CD8-positive, alpha-beta memory T cell (primary cell): ENCODE results near the gene UST. TPM values are rescaled to one million over a fixed set of nuclear protein-coding genes. Genes with fewer than 3 reads are reported as not detected.

Experiments used
- CTCF ChIA-PET: fragments of 350-600 bp; sonication (Branson Sonifier 250); formaldehyde crosslinking; loops from one replicate; lab custom pipeline; 2021; ENCODE audit warnings: antibody characterized with exemption; lab: Charles Lee
- POLR2A ChIA-PET: fragments of 350-600 bp; sonication (Branson Sonifier 250); formaldehyde crosslinking; loops from one replicate; lab custom pipeline; 2021; ENCODE audit warnings: antibody characterized with exemption; lab: Charles Lee
- DNase-seq, 5 donors: peaks; one replicate each; pipeline versions ENCODE4 v3.0.0 to v3.0.0-alpha.2; 2020 to 2022; ENCODE audit warnings: mixed read lengths in 1 of 5
- H3K27ac ChIP-seq: one replicate; pipeline ENCODE4 v1.7.0; 2013; ENCODE audit warnings: low read depth, mild to moderate bottlenecking, low read length, moderate library complexity
- H3K27me3 ChIP-seq: 2 replicates; pipeline ENCODE4 v1.7.0; 2013; ENCODE audit warnings: low read length, mild to moderate bottlenecking; ENCODE audit not compliant: insufficient read depth, poor library complexity, severe bottlenecking
- H3K36me3 ChIP-seq: 2 replicates; pipeline ENCODE4 v1.7.0; 2013; ENCODE audit warnings: mild to moderate bottlenecking, low read length, moderate library complexity; ENCODE audit not compliant: insufficient read depth
- H3K4me1 ChIP-seq: 2 replicates; pipeline ENCODE4 v1.7.0; 2013; ENCODE audit warnings: mild to moderate bottlenecking, low read length, moderate library complexity; ENCODE audit not compliant: insufficient read depth
- H3K4me3 ChIP-seq: 2 replicates; pipeline ENCODE4 v1.7.0; 2013; ENCODE audit warnings: mild to moderate bottlenecking, low read length
- H3K9me3 ChIP-seq: 2 replicates; pipeline ENCODE4 v1.7.0; 2013; ENCODE audit warnings: mild to moderate bottlenecking, low read length
- H3K27ac Mint-ChIP-seq, 8 donors: one replicate each; pipeline ENCODE4 v1.8.0; 2020 to 2021; ENCODE audit warnings: mixed read lengths in 8 of 8, mild to moderate bottlenecking in 6 of 8, inconsistent platforms in 3 of 8, moderate library complexity in 3 of 8
- H3K27me3 Mint-ChIP-seq, 2 donors: one replicate each; pipeline ENCODE4 v1.8.0; 2020 to 2021; ENCODE audit warnings: mixed read lengths in 2 of 2, mild to moderate bottlenecking in 1 of 2, moderate library complexity in 1 of 2
- H3K36me3 Mint-ChIP-seq, 3 donors: one replicate each; pipeline ENCODE4 v1.8.0; 2020 to 2021; ENCODE audit warnings: mixed read lengths in 3 of 3, inconsistent platforms in 1 of 3, mild to moderate bottlenecking in 1 of 3
- H3K4me1 Mint-ChIP-seq, 3 donors: one replicate each; pipeline ENCODE4 v1.8.0; 2020 to 2021; ENCODE audit warnings: mixed read lengths in 3 of 3, inconsistent platforms in 1 of 3, mild to moderate bottlenecking in 1 of 3
- H3K4me3 Mint-ChIP-seq, 7 donors: one replicate each; pipeline ENCODE4 v1.8.0; 2020 to 2021; ENCODE audit warnings: mixed read lengths in 7 of 7, mild to moderate bottlenecking in 6 of 7, moderate library complexity in 4 of 7, inconsistent platforms in 2 of 7
- H3K9me3 Mint-ChIP-seq, 5 donors: one replicate each; pipeline ENCODE4 v1.8.0; 2020 to 2022; ENCODE audit warnings: mixed read lengths in 5 of 5, mild to moderate bottlenecking in 3 of 5, moderate library complexity in 2 of 5, inconsistent platforms in 1 of 5
- polyA plus RNA-seq: library from polyadenylated mRNA; unstranded; fragments of 300-500 nt; fragmentation: Illumina TruSeq; gene quantifications from one replicate; pipeline ENCODE4 v1.2.3, GENCODE V29; 2021
- total RNA-seq, 2 experiments: library from RNA; stranded (reverse); gene quantifications; one replicate each; pipeline ENCODE4 v1.2.3, GENCODE V29; 2021

Gene UST
- total and polyA plus RNA-seq, 3 experiments from 2014 or later, result 2.4 to 7.8 (median 6.4) TPM

GRCh38 chr6:148716811-148717210 lies 30.0 kb upstream of the UST start:
- no peak for DNase-seq
- Mint-ChIP-seq H3K9me3 (peaks cover 10 to 20% (median 12%) of the 10 kb centered on the region in 5 donors), H3K36me3 (peaks cover 1 to 28% (median 2%) of the 10 kb centered on the region in 3 donors), H3K27ac (no peak overlapping the region), H3K4me1 (peaks cover 0 to 7% (median 0%) of the 10 kb centered on the region in 3 donors), H3K4me3 (no peak overlapping the region), H3K27me3 (peaks cover 6 to 27% of the 10 kb centered on the region in 2 donors)
- Histone ChIP-seq H3K27me3 (no peaks in the 10 kb centered on the region), H3K27ac (no peak overlapping the region), H3K36me3 (no peaks in the 10 kb centered on the region), H3K9me3 (no peaks in the 10 kb centered on the region), H3K4me1 (no peaks in the 10 kb centered on the region), H3K4me3 (no peak overlapping the region)
- CTCF ChIA-PET, result no interaction called here
- POLR2A ChIA-PET, result no interaction called here

GRCh38 chr6:148720406-148720805 lies 26.4 kb upstream of the UST start:
- peaks cover 9 to 37% of the 10 kb centered on the region in 2 donors for H3K27me3 Mint-ChIP-seq
- Histone ChIP-seq H3K4me1 (no peaks in the 10 kb centered on the region), H3K27ac (no peak overlapping the region), H3K9me3 (no peaks in the 10 kb centered on the region), H3K36me3 (no peaks in the 10 kb centered on the region), H3K4me3 (no peak overlapping the region), H3K27me3 (no peaks in the 10 kb centered on the region)
- no peak overlapping the region for H3K27ac Mint-ChIP-seq
- H3K9me3 Mint-ChIP-seq, result peaks cover 0 to 7% (median 4%) of the 10 kb centered on the region in 5 donors
- no peak overlapping the region for H3K4me3 Mint-ChIP-seq
- ChIA-PET CTCF (no interaction called here), POLR2A (no interaction called here)
- no peak for DNase-seq
- H3K36me3 Mint-ChIP-seq, result peaks cover 0 to 27% (median 2%) of the 10 kb centered on the region in 3 donors
- no peaks in the 10 kb centered on the region for H3K4me1 Mint-ChIP-seq

DNA sequence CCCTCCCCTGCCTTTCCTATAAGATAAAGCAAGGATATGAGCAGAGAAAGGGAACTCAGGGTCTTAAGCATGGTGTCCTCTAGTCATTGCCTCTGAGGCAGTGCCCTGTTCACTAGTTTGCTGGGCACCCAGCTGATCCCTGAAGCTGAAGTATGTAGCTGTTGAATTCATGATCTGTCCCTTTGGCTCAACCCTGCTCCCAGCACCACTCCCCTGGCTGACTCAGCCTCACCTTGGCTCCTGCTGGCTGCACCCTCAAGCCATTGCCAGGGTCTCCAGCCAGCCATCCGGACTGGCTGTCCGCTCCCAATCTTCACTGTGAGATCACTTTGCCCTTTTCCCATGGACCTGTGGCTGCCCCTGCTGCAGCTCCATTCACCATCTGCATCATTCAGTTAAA lies 25.9 kb upstream of the UST start:
- H3K27ac ChIP-seq, result no peak overlapping the region
- no peaks in the 10 kb centered on the region for H3K4me1 ChIP-seq
- H3K36me3 ChIP-seq, result no peaks in the 10 kb centered on the region
- H3K9me3 ChIP-seq, result no peaks in the 10 kb centered on the region
- no peak for DNase-seq
- Mint-ChIP-seq H3K27me3 (peaks cover 9 to 37% of the 10 kb centered on the region in 2 donors), H3K27ac (no peak overlapping the region), H3K9me3 (peaks cover 0 to 7% (median 4%) of the 10 kb centered on the region in 5 donors), H3K36me3 (peaks cover 0 to 27% (median 2%) of the 10 kb centered on the region in 3 donors), H3K4me1 (no peaks in the 10 kb centered on the region), H3K4me3 (no peak overlapping the region)
- ChIA-PET POLR2A (no interaction called here), CTCF (no interaction called here)
- H3K27me3 ChIP-seq, result no peaks in the 10 kb centered on the region
- no peak overlapping the region for H3K4me3 ChIP-seq

DNA sequence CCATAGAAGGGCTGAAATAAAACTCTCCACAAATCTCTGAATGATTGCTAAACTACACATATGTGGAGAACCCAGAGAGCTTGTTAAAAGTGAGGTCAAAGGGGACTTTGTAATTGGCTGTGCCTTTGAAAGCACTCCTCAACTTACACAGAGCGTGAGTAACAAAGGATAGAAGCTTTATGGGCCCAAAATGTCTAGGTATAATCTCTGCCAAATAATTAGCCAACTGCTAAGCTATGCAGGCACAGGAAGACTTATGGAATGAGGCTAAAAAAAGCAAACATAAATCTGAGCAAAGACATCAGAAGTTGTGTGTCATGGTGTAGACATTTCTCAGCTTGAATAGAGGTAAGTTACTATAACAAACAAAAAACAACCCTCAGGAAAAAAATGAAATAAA lies 23.3 kb upstream of the UST start:
- Mint-ChIP-seq H3K36me3 (peaks cover 0 to 34% (median 4%) of the 10 kb centered on the region in 3 donors), H3K27ac (no peak overlapping the region), H3K27me3 (peaks cover 11 to 46% of the 10 kb centered on the region in 2 donors), H3K4me3 (no peak overlapping the region), H3K9me3 (peaks cover 9 to 13% (median 9%) of the 10 kb centered on the region in 5 donors), H3K4me1 (no peaks in the 10 kb centered on the region)
- no peak overlapping the region for H3K27ac ChIP-seq
- H3K4me1 ChIP-seq, result no peaks in the 10 kb centered on the region
- no peaks in the 10 kb centered on the region for H3K36me3 ChIP-seq
- ChIA-PET CTCF (interaction anchor here (1.1 kb wide), 1 partner anchor 9 kb away, joined by 3 read pairs; no protein-coding TSS in a partner anchor), POLR2A (no interaction called here)
- no peak for DNase-seq
- no peaks in the 10 kb centered on the region for H3K27me3 ChIP-seq
- no peak overlapping the region for H3K4me3 ChIP-seq
- no peaks in the 10 kb centered on the region for H3K9me3 ChIP-seq

- DNase-seq, result no peak
- Histone ChIP-seq H3K36me3 (no peaks in the 10 kb centered on the region), H3K9me3 (no peaks in the 10 kb centered on the region), H3K4me3 (no peak overlapping the region), H3K4me1 (no peaks in the 10 kb centered on the region), H3K27me3 (no peaks in the 10 kb centered on the region), H3K27ac (no peak overlapping the region)
- no peak overlapping the region for H3K27ac Mint-ChIP-seq
- ChIA-PET CTCF (no interaction called here), POLR2A (no interaction called here)
- H3K36me3 Mint-ChIP-seq, result peaks cover 0 to 34% (median 3%) of the 10 kb centered on the region in 3 donors
- H3K4me1 Mint-ChIP-seq, result no peaks in the 10 kb centered on the region
- H3K27me3 Mint-ChIP-seq, result peaks cover 14 to 46% of the 10 kb centered on the region in 2 donors
- no peak overlapping the region for H3K4me3 Mint-ChIP-seq
- H3K9me3 Mint-ChIP-seq, result peaks cover 9 to 13% (median 9%) of the 10 kb centered on the region in 5 donors
Observed at GRCh38 chr6:148724428-148724827, 22.4 kb upstream of the UST start.

GRCh38 chr6:148727104-148727503 lies 19.7 kb upstream of the UST start:
- peaks cover 9 to 13% (median 9%) of the 10 kb centered on the region in 5 donors for H3K9me3 Mint-ChIP-seq
- ChIA-PET POLR2A (no interaction called here), CTCF (no interaction called here)
- DNase-seq, result no peak
- peaks cover 12 to 26% of the 10 kb centered on the region in 2 donors for H3K27me3 Mint-ChIP-seq
- no peaks in the 10 kb centered on the region for H3K9me3 ChIP-seq
- peaks cover 0 to 27% (median 2%) of the 10 kb centered on the region in 3 donors for H3K36me3 Mint-ChIP-seq
- H3K4me1 Mint-ChIP-seq, result no peaks in the 10 kb centered on the region
- no peaks in the 10 kb centered on the region for H3K36me3 ChIP-seq
- no peak overlapping the region for H3K4me3 Mint-ChIP-seq
- H3K27me3 ChIP-seq, result no peaks in the 10 kb centered on the region
- H3K27ac ChIP-seq, result no peak overlapping the region
- no peak overlapping the region for H3K27ac Mint-ChIP-seq
- H3K4me3 ChIP-seq, result no peak overlapping the region
- H3K4me1 ChIP-seq, result no peaks in the 10 kb centered on the region

GRCh38 chr6:148735989-148736388 lies 10.8 kb upstream of the UST start:
- no peaks in the 10 kb centered on the region for H3K4me1 ChIP-seq
- Mint-ChIP-seq H3K36me3 (no peaks in the 10 kb centered on the region), H3K27me3 (peaks cover 0 to under 1% of the 10 kb centered on the region in 2 donors), H3K4me3 (no peak overlapping the region), H3K27ac (no peak overlapping the region), H3K9me3 (no peaks in the 10 kb centered on the region), H3K4me1 (peaks cover 0 to 7% (median 1%) of the 10 kb centered on the region in 3 donors)
- no peaks in the 10 kb centered on the region for H3K27me3 ChIP-seq
- CTCF ChIA-PET, result no interaction called here
- H3K36me3 ChIP-seq, result no peaks in the 10 kb centered on the region
- no peak for DNase-seq
- no peak overlapping the region for H3K27ac ChIP-seq
- no peaks in the 10 kb centered on the region for H3K9me3 ChIP-seq
- POLR2A ChIA-PET, result no interaction called here
- no peak overlapping the region for H3K4me3 ChIP-seq

- no peaks in the 10 kb centered on the region for H3K36me3 Mint-ChIP-seq
- Histone ChIP-seq H3K9me3 (no peaks in the 10 kb centered on the region), H3K4me1 (no peaks in the 10 kb centered on the region), H3K4me3 (no peak overlapping the region), H3K27ac (no peak overlapping the region), H3K36me3 (no peaks in the 10 kb centered on the region), H3K27me3 (no peaks in the 10 kb centered on the region)
- peak overlapping the region in 2 of 8 donors; percentile 24 to 35 for H3K27ac Mint-ChIP-seq
- H3K9me3 Mint-ChIP-seq, result no peaks in the 10 kb centered on the region
- ChIA-PET POLR2A (no interaction called here), CTCF (no interaction called here)
- H3K27me3 Mint-ChIP-seq, result no peaks in the 10 kb centered on the region
- H3K4me3 Mint-ChIP-seq, result no peak overlapping the region
- H3K4me1 Mint-ChIP-seq, result peaks cover 0 to 7% (median 1%) of the 10 kb centered on the region in 3 donors
- no peak for DNase-seq
Observed at GRCh38 chr6:148736774-148737412, 9.9 kb upstream of the UST start.
